ENCODE data around the gene RNF169. TPM values are rescaled to one million over a fixed set of nuclear protein-coding genes. Genes with fewer than 3 reads are reported as not detected.

RNF169 gene
- total RNA-seq, 1 experiment from 2014 or later, result 13.0 TPM

GRCh38 chr11:74723511-74723910 is 25.1 kb upstream of the RNF169 start:
- no peak overlapping the region for H3K9ac ChIP-seq (ENCODE audit: extremely low read depth, insufficient read length, low read length)
- H3K27ac ChIP-seq (ENCODE audit: insufficient read length, low read depth, low read length), result no peak overlapping the region
- H3K27me3 Mint-ChIP-seq (ENCODE audit: low read depth), result peaks cover 58% of the 10 kb centered on the region
- no peak overlapping the region for H3K23ac ChIP-seq (ENCODE audit: insufficient read length, low read depth, low read length)
- H2BK20ac ChIP-seq (ENCODE audit: low read depth, low read length, poor library complexity, severe bottlenecking), result no peak overlapping the region
- H2BK15ac ChIP-seq (ENCODE audit: low read depth, low read length), result no peak overlapping the region
- no peak overlapping the region for H2BK5ac ChIP-seq (ENCODE audit: insufficient read length, low read length)
- no peak overlapping the region for H2AFZ ChIP-seq (ENCODE audit: low read length)
- no peak overlapping the region for H3K56ac ChIP-seq (ENCODE audit: insufficient read length, low read depth, low read length)
- no peak overlapping the region for H2AK5ac ChIP-seq (ENCODE audit: insufficient read length, low read length)
- H3K4ac ChIP-seq (ENCODE audit: low read depth, low read length), result no peak overlapping the region
- H3T11ph ChIP-seq (ENCODE audit: low read length), result no peak overlapping the region
- no peak overlapping the region for H3K4me3 Mint-ChIP-seq
- peaks cover under 1% of the 10 kb centered on the region; the same call in 1 of the 2 replicates for H3K27me3 ChIP-seq (ENCODE audit: insufficient read depth, low read length)
- H3K27ac Mint-ChIP-seq, result no peak overlapping the region
- H4K8ac ChIP-seq (replicated peaks; ENCODE audit: insufficient read length, low read depth, low read length), result no peak overlapping the region
- H3K9me3 Mint-ChIP-seq, result no peaks in the 10 kb centered on the region
- no peak for TF ChIP-seq CTCF (conservative IDR thresholded peaks at IDR 0.05)
- no peak overlapping the region for H2BK120ac ChIP-seq (ENCODE audit: low read depth, low read length, poor library complexity, severe bottlenecking)
- peaks cover 3% of the 10 kb centered on the region; the same call in 1 of the 2 replicates for H3K4me1 ChIP-seq (ENCODE audit: insufficient read depth, low read length)
- no peaks in the 10 kb centered on the region for H3K79me2 ChIP-seq (ENCODE audit: insufficient read depth, low read length)
- no peak overlapping the region for H3K18ac ChIP-seq (ENCODE audit: insufficient read length, low read depth, low read length)
- peaks cover 11 to 19% of the 10 kb centered on the region in 2 experiments for H3K4me1 Mint-ChIP-seq
- DNase-seq, result no peak
- no peak overlapping the region for H3K4me2 ChIP-seq (ENCODE audit: insufficient read depth, insufficient read length, low read length)
- no peaks in the 10 kb centered on the region for H3K79me1 ChIP-seq (ENCODE audit: insufficient read depth, low read depth, low read length, poor library complexity, severe bottlenecking)
- no peak overlapping the region for H2BK12ac ChIP-seq (ENCODE audit: insufficient read length, low read depth, low read length)
- H3K14ac ChIP-seq (ENCODE audit: insufficient read depth, low read length), result no peak overlapping the region
- no peaks in the 10 kb centered on the region for H3K23me2 ChIP-seq (ENCODE audit: insufficient read length, low read depth, low read length, poor library complexity, severe bottlenecking)
- no peak overlapping the region for H4K91ac ChIP-seq (ENCODE audit: insufficient read length, low read depth, low read length)
- no CpG with 5 or more reads among the region's 5 CpGs for WGBS (ENCODE audit: extremely low coverage, insufficient read length, low lambda C conversion rate)
- no peaks in the 10 kb centered on the region for H4K20me1 ChIP-seq (ENCODE audit: control insufficient read depth, insufficient read depth, insufficient read length)
- no peak overlapping the region for H4K5ac ChIP-seq (ENCODE audit: insufficient read length, low read depth, low read length)
- no peaks in the 10 kb centered on the region for H3K36me3 Mint-ChIP-seq (ENCODE audit: insufficient read depth in 1 of 3, low read depth in 3 of 3)
- no peaks in the 10 kb centered on the region for H3K9me3 ChIP-seq (ENCODE audit: control insufficient read depth, low read depth, low read length)

All from H9 (cell line).